ENCODE measurements around the gene THBS2.
"Not testable (repeated sequence)": the region's sequence is repeated elsewhere in the genome, so short reads cannot be mapped to it uniquely, and the experiment has no call there.

Gene THBS2

GRCh38 chr6:169186496-169187169 is 67.0 kb downstream of the THBS2 start:
- TF ChIP-seq CTCF (IDR thresholded peaks at IDR 0.05; ENCODE audit: insufficient read depth, low read depth, low read length, missing control alignments) = no peak
- H3K4me3 ChIP-seq (ENCODE audit: low read length) = no peak overlapping the region
- DNase-seq (ENCODE audit: low read depth) = no peak

- H3K4me3 ChIP-seq (ENCODE audit: low read length) = no peak overlapping the region
- no peak for TF ChIP-seq CTCF (IDR thresholded peaks at IDR 0.05; ENCODE audit: insufficient read depth, low read depth, low read length, missing control alignments)
- no peak for DNase-seq (ENCODE audit: low read depth)
Observed at GRCh38 chr6:169185692-169186485, 67.8 kb downstream of the THBS2 start.

GRCh38 chr6:169185011-169185521 is 68.6 kb downstream of the THBS2 start:
- no peak for DNase-seq (ENCODE audit: low read depth)
- no peak overlapping the region for H3K4me3 ChIP-seq (ENCODE audit: low read length)
- no peak for TF ChIP-seq CTCF (IDR thresholded peaks at IDR 0.05; ENCODE audit: insufficient read depth, low read depth, low read length, missing control alignments)

- DNase-seq (ENCODE audit: low read depth) = no peak
Observed at GRCh38 chr6:169184419-169184818, 69.2 kb downstream of the THBS2 start.

GRCh38 chr6:169183233-169183632 is 70.4 kb downstream of the THBS2 start:
- no peak for DNase-seq (ENCODE audit: low read depth)
- H3K4me3 ChIP-seq (ENCODE audit: low read length) = no peak overlapping the region
- TF ChIP-seq CTCF (IDR thresholded peaks at IDR 0.05; ENCODE audit: insufficient read depth, low read depth, low read length, missing control alignments) = no peak

More at GRCh38 chr6:169184419-169184818, 69.2 kb downstream of the THBS2 start:
- TF ChIP-seq CTCF (IDR thresholded peaks at IDR 0.05; ENCODE audit: insufficient read depth, low read depth, low read length, missing control alignments) = no peak
- H3K4me3 ChIP-seq (ENCODE audit: low read length) = no peak overlapping the region

- DNase-seq (ENCODE audit: low read depth); H3K4me3 ChIP-seq (ENCODE audit: low read length): not testable (repeated sequence)
Observed at GRCh38 chr6:169179831-169180230, 73.8 kb downstream of the THBS2 start.

- no peak overlapping the region for H3K4me3 ChIP-seq (ENCODE audit: low read length)
- DNase-seq (ENCODE audit: low read depth) = no peak
- no peak for TF ChIP-seq CTCF (IDR thresholded peaks at IDR 0.05; ENCODE audit: insufficient read depth, low read depth, low read length, missing control alignments)
Observed at GRCh38 chr6:169177516-169178166, 76.0 kb downstream of the THBS2 start.
